K562 (cell line): Measurements from ENCODE around the gene ATP6V0A1. TPM values are rescaled to one million over a fixed set of nuclear protein-coding genes. Genes with fewer than 3 reads are reported as not detected.

Source experiments
- ARID1B ChIP-seq: fragments of 450-650 bp; IDR thresholded peaks from 2 replicates; pipeline ENCODE4 v1.6.1; 2016; ENCODE audit warnings: antibody characterized with exemption, mild to moderate bottlenecking, inconsistent platforms
- CBFA2T3 ChIP-seq: fragments of 450-650 bp; IDR thresholded peaks from 2 replicates; pipeline ENCODE4 v1.6.1; 2017
- HSF4 ChIP-seq: fragments of 250-450 bp; sonication (Bioruptor Pico); IDR thresholded peaks from 2 replicates; pipeline ENCODE4 v2.1.2; 2022; ENCODE audit warnings: mild to moderate bottlenecking, moderate library complexity, borderline replicate concordance
- RCOR1 ChIP-seq, 2 experiments: IDR thresholded peaks; 2 replicates each; pipeline ENCODE4 v1.6.1; 2012; ENCODE audit warnings: low read depth in 2 of 2, low read length in 2 of 2, borderline replicate concordance in 1 of 2, improper control_type of control experiment in 1 of 2
- SOX6 ChIP-seq: fragments of 450-650 bp; IDR thresholded peaks from 2 replicates; pipeline ENCODE4 v1.6.1; 2014; ENCODE audit warnings: mild to moderate bottlenecking
- TCF3 ChIP-seq: sonication (generic); formaldehyde crosslinking; IDR thresholded peaks from 2 replicates; pipeline ENCODE4 v1.4.0; 2020; ENCODE audit warnings: mild to moderate bottlenecking, missing genetic modification reagents
- TCF7 ChIP-seq: sonication (generic); IDR thresholded peaks from 2 replicates; pipeline ENCODE4 v1.6.1; 2016; ENCODE audit warnings: antibody characterized with exemption, borderline replicate concordance
- TEAD4 ChIP-seq, 2 experiments: sonication (generic) in 1 of 2; formaldehyde crosslinking in 1 of 2; IDR thresholded peaks; 2 replicates each; pipeline versions ENCODE4 v1.6.1 to v1.8.0; 2012 to 2022; ENCODE audit warnings: borderline replicate concordance in 1 of 2, inconsistent platforms in 1 of 2, low read length in 1 of 2, mild to moderate bottlenecking in 1 of 2, missing genetic modification reagents in 1 of 2
- ZNF121 ChIP-seq: sonication (generic); formaldehyde crosslinking; conservative IDR thresholded peaks from 2 replicates; pipeline ENCODE4 v1.8.0; 2022; ENCODE audit warnings: missing genetic modification reagents
- ZNF197 ChIP-seq: fragments of 200-800 bp; sonication (Bioruptor generic); IDR thresholded peaks from 2 replicates; pipeline ENCODE4 v1.6.1; 2016; ENCODE audit warnings: low read depth, missing genetic modification characterization, missing compliant biosample characterization
- ZNF780A ChIP-seq: fragments of 250-450 bp; sonication (Bioruptor Pico); IDR thresholded peaks from 2 replicates; pipeline ENCODE4 v1.5.0; 2021; ENCODE audit warnings: mild to moderate bottlenecking
- polyA plus RNA-seq, 8 experiments: library from polyadenylated mRNA; depleted of rRNA in 4 of 8; stranded (reverse) in 5 of 8; unstranded in 3 of 8; fragments of >200 nt; fragmentation: Nextera tagmentation in 2 of 8; fragmentation: Illumina TruSeq in 1 of 8; extraction: Ambion mirVana in 2 of 8; extraction: Trizol in 1 of 8; gene quantifications; 2 replicates each; pipeline versions ENCODE4 v1.2.1 to v1.2.3, GENCODE V29; 2011 to 2014; ENCODE audit warnings: inconsistent platforms in 1 of 8, missing spikeins in 1 of 8
- total RNA-seq, 7 experiments: library from RNA; depleted of rRNA in 6 of 7; stranded (reverse); fragments of >200 nt in 6 of 7; fragmentation: Illumina TruSeq in 2 of 7; extraction: Trizol in 2 of 7; gene quantifications; 2 replicates each; pipeline versions ENCODE4 v1.2.1 to v1.2.3, GENCODE V29; 2011 to 2021; ENCODE audit warnings: low replicate concordance in 1 of 7
- TF ChIP-seq, protein P1 (sequence below): fragments of 450-650 bp; formaldehyde crosslinking; IDR thresholded peaks from 2 replicates; pipeline ENCODE4 v1.4.0; 2020; ENCODE audit warnings: mild to moderate bottlenecking, moderate library complexity

The ATP6V0A1 gene
- total and polyA plus RNA-seq, 9 of the 15 experiments (the other 6 are each of a cell fraction or from before 2014, with no cell fraction given), result 11.8 to 158 (median 75.5) TPM

DNA sequence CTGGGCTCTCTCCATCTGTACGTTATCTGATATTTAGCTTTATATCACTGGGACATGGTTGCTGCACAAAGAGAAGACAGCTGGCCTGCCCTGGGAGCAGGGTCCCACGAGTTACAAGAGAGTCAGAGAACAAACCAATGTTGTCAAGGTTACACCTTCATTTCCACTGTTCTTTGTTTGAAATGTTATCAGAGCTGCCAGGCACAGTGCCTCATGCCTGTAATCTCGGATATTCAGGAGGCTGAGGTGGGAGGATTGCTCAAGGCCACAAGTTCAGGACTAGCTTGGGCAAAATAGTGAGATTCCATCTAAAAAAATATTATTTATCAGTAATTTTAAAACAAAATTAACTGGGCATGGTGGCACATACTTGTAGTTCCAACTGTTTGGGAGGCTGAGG is 34.6 kb downstream of the ATP6V0A1 start (continued):
- TF ChIP-seq, protein P1, sequence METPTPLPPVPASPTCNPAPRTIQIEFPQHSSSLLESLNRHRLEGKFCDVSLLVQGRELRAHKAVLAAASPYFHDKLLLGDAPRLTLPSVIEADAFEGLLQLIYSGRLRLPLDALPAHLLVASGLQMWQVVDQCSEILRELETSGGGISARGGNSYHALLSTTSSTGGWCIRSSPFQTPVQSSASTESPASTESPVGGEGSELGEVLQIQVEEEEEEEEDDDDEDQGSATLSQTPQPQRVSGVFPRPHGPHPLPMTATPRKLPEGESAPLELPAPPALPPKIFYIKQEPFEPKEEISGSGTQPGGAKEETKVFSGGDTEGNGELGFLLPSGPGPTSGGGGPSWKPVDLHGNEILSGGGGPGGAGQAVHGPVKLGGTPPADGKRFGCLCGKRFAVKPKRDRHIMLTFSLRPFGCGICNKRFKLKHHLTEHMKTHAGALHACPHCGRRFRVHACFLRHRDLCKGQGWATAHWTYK (CRISPR knock-in tag), result no peak
- TF ChIP-seq CBFA2T3, result peak; percentile 78
- TF ChIP-seq ZNF197 (CRISPR knock-in tag), result no peak
- TF ChIP-seq TCF3 (CRISPR knock-in tag), result peak; percentile 71
- peak; percentile 57 for TF ChIP-seq SOX6
- no peak for TF ChIP-seq RCOR1 (IDR thresholded peaks at IDR 0.05; ENCODE audit: borderline replicate concordance in 1 of 2, low read depth in 2 of 2, low read length in 2 of 2)
- no peak for TF ChIP-seq ZNF780A (CRISPR knock-in tag)
- peak; percentile 69 for TF ChIP-seq TEAD4 (IDR thresholded peaks at IDR 0.05; ENCODE audit: low read length)
- TF ChIP-seq TEAD4 (CRISPR knock-in tag; IDR thresholded peaks at IDR 0.05; ENCODE audit: borderline replicate concordance), result no peak
- TF ChIP-seq ARID1B, result peak; percentile 64
- TF ChIP-seq HSF4 (CRISPR knock-in tag), result no peak
- no peak for TF ChIP-seq ZNF121 (CRISPR knock-in tag)
- no peak for TF ChIP-seq TCF7
